Dendritic cell treated with granulocyte-macrophage colony-stimulating factor and Interleukin-4, amounts not matched to agents 40 ng/mL and 50 ng/mL, for 4 days (primary cell): Measurements from ENCODE around the gene MRGPRG.

Experiments
- H3K27ac Mint-ChIP-seq: one replicate; pipeline ENCODE4 v1.8.0; 2022; ENCODE audit warnings: mild to moderate bottlenecking, mixed read lengths
- H3K27me3 Mint-ChIP-seq: one replicate; pipeline ENCODE4 v1.8.0; 2022; ENCODE audit warnings: mild to moderate bottlenecking, mixed read lengths
- H3K36me3 Mint-ChIP-seq: one replicate; pipeline ENCODE4 v1.8.0; 2022; ENCODE audit warnings: low read depth, mixed read lengths
- H3K4me1 Mint-ChIP-seq: one replicate; pipeline ENCODE4 v1.8.0; 2022; ENCODE audit warnings: low read depth, mixed read lengths
- H3K4me3 Mint-ChIP-seq: one replicate; pipeline ENCODE4 v1.8.0; 2022; ENCODE audit warnings: mild to moderate bottlenecking, moderate library complexity, mixed read lengths
- H3K9me3 Mint-ChIP-seq: one replicate; pipeline ENCODE4 v1.8.0; 2022; ENCODE audit warnings: mixed read lengths
- intact Hi-C: fragments of 100-400 bp; cut with micrococcal nuclease; formaldehyde crosslinking; loops from one replicate; pipeline ENCODE4 v1.15.0; 2022

Gene MRGPRG

DNA sequence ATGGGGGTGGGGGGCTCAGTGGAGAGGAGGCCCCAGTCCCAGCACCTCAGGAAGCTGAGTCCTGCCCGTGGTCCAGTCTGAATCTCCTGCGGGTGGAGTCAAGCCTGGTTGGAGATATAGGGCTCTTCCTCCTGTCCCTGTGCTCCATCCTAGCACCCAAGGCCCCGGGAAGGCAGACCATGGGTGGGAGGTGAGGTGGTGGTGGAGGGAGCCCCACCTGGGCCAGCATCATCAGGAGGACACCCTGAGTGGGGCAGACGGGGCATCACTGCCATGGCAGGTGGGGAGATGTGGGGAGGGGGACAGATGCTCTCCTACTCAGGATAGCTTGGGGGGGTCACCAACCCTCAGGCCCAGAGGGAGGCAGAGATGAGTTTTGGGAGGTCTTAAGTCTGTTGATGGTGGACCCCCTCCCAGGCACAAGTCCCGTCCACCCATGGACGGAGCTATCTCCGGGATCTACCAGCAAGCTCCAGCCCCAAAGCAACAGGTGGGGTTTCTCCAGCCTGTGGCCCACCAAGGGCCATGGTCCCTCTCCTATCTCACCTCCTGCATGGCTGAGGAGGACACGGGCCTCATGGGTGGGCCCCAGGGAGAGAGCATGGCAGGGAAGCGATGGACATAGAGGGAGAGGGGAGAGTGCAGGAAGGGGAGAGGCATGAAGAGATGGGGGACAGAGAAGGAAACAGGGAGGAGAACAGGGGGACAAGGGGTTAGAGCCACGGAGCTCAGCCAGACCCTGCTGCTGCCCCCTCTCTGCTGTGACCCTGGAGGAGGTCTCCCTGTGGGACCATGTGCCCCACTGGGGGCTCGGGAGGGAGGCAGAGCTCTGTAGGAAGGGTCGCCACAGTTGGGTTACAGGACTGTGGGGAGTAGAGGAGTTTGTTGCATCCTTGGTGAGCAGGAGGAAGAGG is 12.3 kb upstream of the MRGPRG start:
- H3K4me1 Mint-ChIP-seq = peaks cover 23% of the 10 kb centered on the region
- intact Hi-C loops = no loop called here
- no peaks in the 10 kb centered on the region for H3K36me3 Mint-ChIP-seq
- H3K27ac Mint-ChIP-seq = peak overlapping the region; percentile 25
- H3K9me3 Mint-ChIP-seq = no peaks in the 10 kb centered on the region
- H3K27me3 Mint-ChIP-seq = peaks cover 69% of the 10 kb centered on the region
- H3K4me3 Mint-ChIP-seq = no peak overlapping the region

DNA sequence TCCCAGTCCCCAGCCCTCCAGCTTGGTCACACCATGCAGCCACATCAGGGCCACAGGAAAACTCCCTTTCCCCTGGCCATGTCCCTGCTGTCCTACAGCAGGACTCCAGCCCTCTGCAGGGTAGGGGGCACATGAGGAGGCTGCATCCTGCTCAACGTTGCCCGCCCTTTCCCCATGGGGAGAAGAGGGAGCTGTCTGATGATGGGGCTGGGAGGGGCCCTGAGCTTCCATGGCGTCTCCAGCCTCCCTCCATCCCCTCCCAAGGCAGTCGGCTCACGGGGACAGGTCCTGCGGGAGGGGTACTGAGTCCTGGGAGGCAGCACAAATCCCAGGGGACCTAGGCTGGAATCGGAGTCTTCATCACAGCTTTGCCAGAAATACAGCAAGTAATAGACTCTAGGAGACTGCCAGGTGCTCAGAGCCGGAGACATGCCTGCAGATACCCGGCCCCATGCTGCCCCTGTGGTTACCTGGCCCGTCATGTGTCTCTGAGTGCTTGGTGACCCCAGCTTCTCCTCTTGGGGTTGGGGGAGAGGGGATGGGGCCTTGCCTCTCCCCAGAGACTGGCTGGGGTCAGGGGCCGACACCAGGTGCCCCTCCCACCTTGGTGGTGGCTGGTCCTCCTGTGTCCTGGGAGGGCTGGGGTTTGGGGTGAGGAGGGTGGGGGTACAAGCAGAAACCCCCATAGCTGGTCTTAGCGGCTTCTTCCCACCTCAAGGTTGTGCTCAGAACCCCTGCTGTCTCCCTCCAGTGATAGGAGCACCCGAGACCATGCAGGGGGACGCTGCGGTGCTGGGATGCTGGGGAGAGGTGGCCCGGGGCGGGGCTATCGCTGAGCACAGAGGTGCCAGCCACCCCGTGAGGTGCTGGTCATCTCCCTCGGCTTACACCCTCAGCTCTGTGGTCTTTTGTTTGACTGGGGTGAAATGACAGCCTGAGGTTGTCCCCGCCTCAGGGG is 11.3 kb upstream of the MRGPRG start:
- no peaks in the 10 kb centered on the region for H3K36me3 Mint-ChIP-seq
- intact Hi-C loops = no loop called here
- H3K4me3 Mint-ChIP-seq = no peak overlapping the region
- H3K27me3 Mint-ChIP-seq = peaks cover 63% of the 10 kb centered on the region
- no peak overlapping the region for H3K27ac Mint-ChIP-seq
- H3K4me1 Mint-ChIP-seq = peaks cover 30% of the 10 kb centered on the region
- no peaks in the 10 kb centered on the region for H3K9me3 Mint-ChIP-seq

DNA sequence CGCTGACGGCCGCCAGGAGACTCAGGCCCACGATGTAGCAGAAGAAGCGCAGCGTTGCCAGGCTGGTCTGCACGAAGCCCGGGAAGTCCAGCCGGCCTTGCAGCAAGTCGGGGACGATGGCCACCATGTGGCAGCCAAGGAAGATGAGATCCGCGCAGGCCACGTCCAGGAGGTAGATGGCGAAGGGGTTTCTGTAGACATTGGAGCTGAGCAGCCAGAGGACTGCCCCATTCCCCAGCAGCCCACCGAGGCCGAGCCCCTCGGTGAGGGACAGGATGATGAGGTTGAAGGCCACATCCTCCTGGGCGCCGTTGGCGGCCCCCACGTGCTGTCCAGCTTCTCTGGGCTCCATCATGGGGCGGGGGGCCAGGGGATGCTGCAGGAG is 9.8 kb upstream of the MRGPRG start:
- intact Hi-C loops = no loop called here
- no peak overlapping the region for H3K4me3 Mint-ChIP-seq

DNA sequence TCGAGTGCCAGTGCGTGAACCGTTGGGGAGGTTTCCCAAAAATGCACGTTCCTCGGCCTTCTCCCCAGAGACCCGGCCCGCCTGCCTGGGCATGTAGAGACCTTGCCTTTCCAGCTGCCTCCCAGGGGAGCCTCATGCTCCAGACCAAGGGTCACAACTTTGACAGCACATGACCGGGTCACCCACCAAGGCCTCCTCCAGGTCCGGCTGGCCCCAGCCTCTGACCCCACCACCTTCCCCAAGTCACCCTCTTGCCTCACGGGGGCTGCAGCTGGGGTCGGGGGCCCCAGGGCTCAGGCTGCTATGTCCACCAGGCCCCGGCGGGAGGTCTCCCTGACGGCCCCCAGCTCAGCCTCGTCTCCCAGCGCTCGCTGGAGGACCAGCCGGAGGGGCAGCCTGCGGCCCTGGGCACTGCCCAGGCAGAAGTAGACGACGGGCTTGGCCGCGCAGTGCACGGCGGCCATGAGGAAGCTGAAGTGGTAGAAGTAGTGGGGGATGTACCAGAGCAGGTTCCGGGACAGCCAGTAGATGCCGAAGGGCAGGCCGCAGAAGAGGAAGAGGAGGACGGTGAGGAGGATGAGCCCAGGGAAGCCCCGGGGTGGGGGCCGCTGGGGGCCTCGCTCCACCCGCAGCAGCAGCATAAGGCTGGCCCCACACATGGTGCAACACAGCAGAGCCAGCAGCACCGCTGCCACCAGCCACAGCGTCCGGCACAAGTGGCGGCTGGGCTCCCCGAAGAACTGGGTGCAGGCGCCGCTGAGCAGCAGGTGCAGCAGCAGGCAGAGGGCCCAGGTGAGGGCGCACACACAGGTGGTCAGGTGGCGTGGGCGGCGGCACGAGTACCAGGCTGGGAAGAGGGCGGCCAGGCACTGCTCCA is 9.2 kb upstream of the MRGPRG start:
- Mint-ChIP-seq H3K36me3 (no peaks in the 10 kb centered on the region), H3K9me3 (no peaks in the 10 kb centered on the region), H3K4me1 (peaks cover 37% of the 10 kb centered on the region), H3K27me3 (peaks cover 70% of the 10 kb centered on the region), H3K4me3 (no peak overlapping the region), H3K27ac (no peak overlapping the region)
- intact Hi-C loops = no loop called here

More for the DNA sequence above, 9.8 kb upstream of the MRGPRG start:
- peaks cover 30% of the 10 kb centered on the region for H3K4me1 Mint-ChIP-seq
- peaks cover 69% of the 10 kb centered on the region for H3K27me3 Mint-ChIP-seq
- no peaks in the 10 kb centered on the region for H3K9me3 Mint-ChIP-seq
- H3K27ac Mint-ChIP-seq = no peak overlapping the region
- H3K36me3 Mint-ChIP-seq = no peaks in the 10 kb centered on the region

DNA sequence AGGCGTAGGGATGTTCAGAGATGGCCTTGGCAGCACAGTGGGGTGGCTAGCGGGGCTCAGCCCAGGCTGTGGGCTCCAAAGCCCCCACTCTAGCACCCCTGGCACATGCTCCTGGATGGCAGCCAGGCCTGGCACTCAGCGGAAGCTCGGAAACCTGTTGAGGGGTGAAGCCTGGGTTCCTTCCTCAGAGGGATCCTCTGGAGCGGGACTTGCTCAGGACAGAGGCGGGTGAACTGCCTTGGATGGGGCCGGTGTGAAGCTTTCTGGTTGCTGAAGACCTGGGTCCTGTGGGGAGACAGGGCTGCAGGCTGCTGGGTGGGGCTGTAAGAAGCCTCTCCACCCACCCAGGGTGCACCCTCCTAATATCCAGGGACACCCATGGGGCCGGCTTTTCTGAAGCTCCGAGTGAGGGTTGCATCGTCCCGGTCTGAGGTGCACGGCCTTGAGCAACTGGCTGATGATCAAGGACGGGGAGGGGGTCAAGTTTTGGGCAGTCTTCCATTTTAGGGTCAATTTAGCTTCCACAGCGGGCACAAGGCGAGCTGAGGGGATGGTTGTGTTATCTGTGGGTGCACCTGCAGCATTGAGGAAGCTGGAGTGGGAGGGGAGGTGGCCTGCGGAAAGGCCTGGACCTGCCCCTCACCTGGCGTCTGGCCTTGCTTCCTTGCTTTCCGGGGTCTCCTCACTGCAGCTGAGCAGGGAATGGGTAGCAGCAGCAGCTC is 8.4 kb upstream of the MRGPRG start:
- Mint-ChIP-seq H3K4me3 (no peak overlapping the region), H3K27ac (peak overlapping the region; percentile 69), H3K27me3 (peaks cover 69% of the 10 kb centered on the region), H3K4me1 (peaks cover 42% of the 10 kb centered on the region), H3K36me3 (no peaks in the 10 kb centered on the region), H3K9me3 (no peaks in the 10 kb centered on the region)
- intact Hi-C loops = no loop called here

DNA sequence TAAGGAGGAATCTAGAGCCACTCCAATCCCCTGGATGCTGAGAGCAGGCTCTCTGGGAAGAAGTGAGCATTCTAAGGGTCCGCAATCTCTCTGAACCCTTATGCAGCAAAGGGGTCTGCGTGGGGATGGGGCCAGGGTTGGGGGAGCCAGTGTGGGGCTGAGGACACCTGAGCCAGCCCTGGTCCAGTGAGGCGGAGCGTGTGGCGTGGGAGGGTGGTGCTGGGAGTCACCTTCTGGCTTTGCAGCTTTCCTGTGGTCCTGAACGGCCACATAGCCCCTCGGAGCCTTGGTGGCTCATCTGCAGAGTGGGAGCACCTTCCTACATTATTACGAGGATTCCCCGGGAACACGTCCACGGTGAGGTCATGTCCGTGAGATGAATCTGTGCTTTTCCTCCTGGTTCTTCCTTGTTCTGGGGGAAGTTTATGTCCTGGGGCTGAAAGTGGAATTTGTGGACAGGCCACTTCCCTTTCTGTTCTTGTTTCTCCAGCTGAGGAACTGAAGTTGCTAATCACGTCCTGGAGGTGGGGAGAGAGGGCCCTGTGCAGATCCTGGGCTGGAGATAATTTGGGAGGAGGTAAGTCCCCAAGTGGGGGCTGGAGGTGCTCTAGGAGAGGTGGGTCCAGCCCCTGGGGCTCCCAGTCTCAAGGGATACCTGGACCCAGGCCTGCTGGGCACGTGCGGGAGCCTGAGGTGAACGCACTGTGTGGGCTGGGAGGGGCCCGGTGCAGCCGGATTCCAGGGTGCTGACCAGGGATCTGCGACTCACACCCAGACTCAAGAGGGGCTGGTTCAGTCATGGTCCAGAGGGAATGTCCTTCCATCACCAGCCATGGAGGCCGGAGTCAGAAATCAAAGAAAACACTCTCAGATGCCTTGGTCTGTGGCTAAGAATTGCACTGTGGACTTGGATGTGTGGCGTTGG is 7.5 kb upstream of the MRGPRG start:
- H3K27ac Mint-ChIP-seq = peak overlapping the region; percentile 69
- H3K36me3 Mint-ChIP-seq = no peaks in the 10 kb centered on the region
- H3K9me3 Mint-ChIP-seq = no peaks in the 10 kb centered on the region
- peak overlapping the region; percentile 10 for H3K4me3 Mint-ChIP-seq
- H3K27me3 Mint-ChIP-seq = peaks cover 67% of the 10 kb centered on the region
- peaks cover 51% of the 10 kb centered on the region for H3K4me1 Mint-ChIP-seq
- intact Hi-C loops = no loop called here

DNA sequence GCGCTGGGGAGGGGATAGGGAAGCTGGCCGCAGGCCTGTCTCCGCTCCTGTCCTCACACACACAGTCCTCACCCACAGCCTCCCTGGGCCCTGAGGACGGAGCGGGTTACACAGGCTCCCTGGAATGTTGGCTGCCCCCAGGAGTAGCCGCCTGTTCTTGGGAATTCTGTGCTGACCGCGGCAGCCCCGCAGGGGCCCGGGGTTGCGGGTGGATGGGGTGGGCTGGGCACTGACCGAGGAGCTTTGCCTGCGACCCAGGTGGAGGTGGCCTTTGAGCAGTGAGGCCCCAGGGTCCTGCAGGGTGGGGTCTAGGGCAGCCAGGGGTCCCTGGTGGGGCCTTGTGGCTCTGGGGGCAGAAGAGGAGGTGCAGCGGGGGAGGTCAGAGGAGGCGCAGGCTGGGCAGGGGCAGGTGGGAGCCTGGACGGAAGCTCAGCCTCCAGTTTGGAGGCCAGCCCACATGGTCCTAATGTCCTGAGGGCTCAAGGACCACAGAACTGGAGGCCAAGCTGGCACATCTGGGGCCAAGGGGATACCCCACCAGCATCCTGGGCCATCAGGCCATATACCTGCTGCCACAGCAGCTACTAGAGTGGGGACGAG is 6.6 kb upstream of the MRGPRG start:
- peak overlapping the region; percentile 69 for H3K27ac Mint-ChIP-seq
- H3K4me1 Mint-ChIP-seq = peaks cover 58% of the 10 kb centered on the region
- intact Hi-C loops = no loop called here
- no peaks in the 10 kb centered on the region for H3K36me3 Mint-ChIP-seq
- H3K27me3 Mint-ChIP-seq = peaks cover 64% of the 10 kb centered on the region
- no peaks in the 10 kb centered on the region for H3K9me3 Mint-ChIP-seq
- H3K4me3 Mint-ChIP-seq = no peak overlapping the region

DNA sequence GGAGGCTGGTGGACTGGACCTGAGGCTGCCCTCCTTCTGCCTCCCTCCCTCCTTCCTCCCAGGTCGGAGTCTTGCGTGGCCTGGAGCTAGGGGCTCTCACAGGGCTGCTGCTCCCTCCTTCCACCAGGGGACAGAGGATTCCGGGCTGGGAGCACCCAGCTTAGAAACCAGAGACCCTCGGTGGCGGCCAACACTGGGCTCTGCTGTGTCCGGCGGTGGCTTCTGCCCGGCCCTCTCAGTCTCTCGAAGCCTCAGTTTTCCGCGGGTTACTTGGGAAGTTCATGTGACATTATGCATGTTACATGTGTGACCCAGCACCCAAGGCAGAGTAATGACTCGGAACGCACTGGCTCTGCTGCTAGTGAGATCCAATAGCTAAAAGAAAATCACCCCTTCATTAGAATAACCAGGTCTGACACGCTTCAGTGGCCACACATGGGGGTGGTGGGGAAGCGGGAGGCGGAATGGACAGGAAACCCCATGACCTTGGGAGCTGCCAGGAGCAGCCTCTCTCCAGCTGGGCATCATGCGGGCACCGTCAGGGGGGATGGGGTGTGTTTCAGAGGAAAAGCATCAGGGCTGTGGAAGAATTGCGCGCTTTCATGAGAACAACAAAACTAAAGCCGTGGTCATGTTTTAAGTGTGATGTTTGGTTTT is 5.9 kb upstream of the MRGPRG start:
- Mint-ChIP-seq H3K4me3 (no peak overlapping the region), H3K9me3 (no peaks in the 10 kb centered on the region), H3K36me3 (no peaks in the 10 kb centered on the region), H3K4me1 (peaks cover 66% of the 10 kb centered on the region), H3K27me3 (peaks cover 69% of the 10 kb centered on the region), H3K27ac (peak overlapping the region; percentile 69)
- intact Hi-C loops = no loop called here

DNA sequence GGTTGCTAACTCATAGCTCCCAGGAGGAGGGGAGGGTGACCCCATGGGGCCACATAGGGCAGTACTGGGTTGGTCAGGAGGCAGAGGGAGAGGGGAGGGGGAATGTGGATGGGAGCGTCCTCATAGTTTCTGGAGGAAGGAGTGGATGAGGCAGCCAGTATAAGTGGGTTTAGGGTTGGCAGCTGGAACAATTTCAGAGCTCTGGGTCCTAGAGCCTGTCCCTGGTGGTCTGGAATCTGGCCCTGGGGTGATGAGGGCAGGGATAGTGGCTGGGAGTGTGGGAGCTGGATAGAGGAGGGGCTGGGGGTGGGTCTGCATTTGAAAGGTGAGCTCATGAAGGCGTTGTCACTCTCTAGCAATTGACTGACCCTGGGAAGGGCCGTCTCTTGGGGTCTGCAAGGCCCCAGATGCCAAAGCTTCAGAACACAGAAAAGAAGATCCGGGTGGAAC is 5.3 kb upstream of the MRGPRG start:
- no peaks in the 10 kb centered on the region for H3K9me3 Mint-ChIP-seq
- peaks cover 73% of the 10 kb centered on the region for H3K27me3 Mint-ChIP-seq
- H3K4me1 Mint-ChIP-seq = peaks cover 68% of the 10 kb centered on the region
- H3K36me3 Mint-ChIP-seq = no peaks in the 10 kb centered on the region
- no peak overlapping the region for H3K4me3 Mint-ChIP-seq
- H3K27ac Mint-ChIP-seq = peak overlapping the region; percentile 69
- intact Hi-C loops = no loop called here

DNA sequence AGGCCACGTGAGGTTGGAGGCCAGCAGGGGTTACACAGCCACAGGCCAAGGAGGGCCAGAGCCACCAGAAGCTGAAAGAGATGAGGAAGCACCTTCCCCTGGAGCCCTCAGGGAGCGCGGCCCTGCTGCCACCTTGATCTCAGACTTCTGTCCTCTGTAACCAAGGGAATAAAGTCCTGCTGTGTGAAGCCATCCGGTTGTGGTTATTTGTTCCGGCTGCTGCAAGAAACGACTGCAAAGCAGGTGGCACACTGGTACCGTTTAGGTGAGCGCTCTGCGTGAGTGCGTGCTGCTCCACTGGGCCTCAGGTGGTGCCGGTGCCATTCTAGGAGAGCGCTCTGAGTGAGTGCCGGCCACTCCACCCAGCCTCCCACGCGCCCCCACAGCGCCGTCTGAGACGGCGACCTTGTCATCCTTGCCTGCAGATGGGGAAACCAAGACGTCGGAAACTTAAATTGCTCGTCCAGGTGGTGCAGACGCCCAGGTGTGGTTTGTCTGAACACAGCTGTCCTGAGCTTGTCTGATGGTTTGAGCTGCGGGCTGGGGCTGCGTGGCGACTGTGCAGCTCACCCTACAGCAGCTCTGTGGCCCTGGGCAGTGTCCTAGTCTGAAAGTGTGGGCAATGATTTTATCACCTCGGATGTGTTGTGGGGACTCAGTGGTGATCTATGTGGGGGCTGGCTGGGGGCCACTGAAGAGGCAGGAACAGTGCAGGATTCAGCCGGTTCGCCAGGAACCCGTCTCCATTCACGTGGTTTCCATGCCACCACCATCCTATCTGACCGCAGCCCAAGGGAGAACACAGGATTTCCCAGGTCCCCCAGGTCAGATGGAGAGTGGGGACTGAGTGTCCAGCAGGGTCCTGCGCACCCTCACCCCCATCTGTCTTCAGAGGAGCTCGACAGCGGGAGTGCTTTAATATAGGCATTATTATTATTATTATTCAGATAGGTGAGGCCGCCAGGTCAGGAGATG is 4.6 kb upstream of the MRGPRG start:
- intact Hi-C loops = no loop called here
- peaks cover 66% of the 10 kb centered on the region for H3K4me1 Mint-ChIP-seq
- H3K4me3 Mint-ChIP-seq = no peak overlapping the region
- H3K27me3 Mint-ChIP-seq = peaks cover 74% of the 10 kb centered on the region
- H3K36me3 Mint-ChIP-seq = no peaks in the 10 kb centered on the region
- H3K9me3 Mint-ChIP-seq = no peaks in the 10 kb centered on the region
- H3K27ac Mint-ChIP-seq = peak overlapping the region; percentile 69
